K562 (cell line): ENCODE measurements around the gene CNOT6. TPM values are rescaled to one million over a fixed set of nuclear protein-coding genes. Genes with fewer than 3 reads are reported as not detected.
A peak's percentile ranks its signal among the peaks of the same experiment; 100 is the strongest.

ENCODE experiments used
- ATAC-seq: fragments of 200-7000 bp; cut with Tn5 transposase; 3 replicates; pipeline ENCODE4 v1.9.1; 2020; ENCODE audit warnings: moderate library complexity
- BruUV-seq: library from RNA; stranded (reverse); fragments of 400-500 nt; replicated peaks from 2 replicates; lab custom pipeline; 2021; lab: Mats Ljungman, UMichigan
- CTCF ChIA-PET: fragments of 300-600 bp; formaldehyde crosslinking; extraction: SDS; loops from one replicate; lab custom pipeline; 2021; ENCODE audit warnings: low intra/inter-chr PET ratio; lab: Yijun Ruan, JAX
- POLR2A ChIA-PET: fragments of 300-600, 350-650 bp; sonication (Branson Sonifier 250); formaldehyde crosslinking; extraction: SDS; loops from one replicate; lab custom pipeline; 2021; ENCODE audit warnings: antibody characterized with exemption, inconsistent platforms; lab: Yijun Ruan, JAX
- DNase-seq, 4 experiments: peaks; one replicate each; pipeline versions ENCODE4 v3.0.0 to v3.0.0-alpha.2; 2011 to 2018; ENCODE audit warnings: low spot score in 3 of 4, mixed read lengths in 3 of 4; ENCODE audit errors: extremely low read depth in 1 of 4
- FAIRE-seq: peaks from 2 replicates; lab custom pipeline; 2011; peaks lifted over from hg19 to GRCh38; lab: Jason Lieb, UNC
- H2AFZ ChIP-seq: 2 replicates; pipeline ENCODE4 v1.6.0; 2011; ENCODE audit warnings: low read depth, low read length, control low read depth, inconsistent platforms
- H3K27ac ChIP-seq: fragments of 200-600 bp; 3 replicates; pipeline ENCODE4 v1.8.0; 2011; ENCODE audit warnings: low read depth, mild to moderate bottlenecking, control low read depth, inconsistent platforms, low read length, moderate library complexity, mixed read lengths; ENCODE audit errors: extremely low read depth
- H3K27me3 ChIP-seq, 2 experiments: fragments of 300-600 bp in 1 of 2; 2 replicates in 1 of 2; 3 replicates in 1 of 2; pipeline versions ENCODE4 v1.6.0 to v1.8.0; 2011; ENCODE audit warnings: inconsistent platforms in 2 of 2, low read length in 2 of 2, mild to moderate bottlenecking in 1 of 2, mixed read lengths in 1 of 2, moderate library complexity in 1 of 2; ENCODE audit not compliant: control insufficient read depth in 2 of 2, insufficient read depth in 2 of 2
- H3K36me3 ChIP-seq: fragments of 300-600 bp; 3 replicates; pipeline ENCODE4 v1.8.0; 2011; ENCODE audit warnings: mild to moderate bottlenecking, low read length, inconsistent platforms; ENCODE audit not compliant: control insufficient read depth, insufficient read depth
- H3K4me1 ChIP-seq, 2 experiments: fragments of 200-600 bp in 1 of 2; replicated peaks in 1 of 2; 2 replicates in 1 of 2; 3 replicates in 1 of 2; pipeline versions ENCODE4 v1.5.1 to v1.8.0; 2011; ENCODE audit warnings: inconsistent platforms in 2 of 2, low read length in 2 of 2, mild to moderate bottlenecking in 1 of 2, mixed read lengths in 1 of 2, moderate library complexity in 1 of 2; ENCODE audit not compliant: control insufficient read depth in 2 of 2, insufficient read depth in 2 of 2
- H3K4me2 ChIP-seq: 2 replicates; pipeline ENCODE4 v1.6.1; 2011; ENCODE audit warnings: low read length, control low read depth, inconsistent platforms, mixed read lengths; ENCODE audit not compliant: insufficient read depth
- H3K4me3 ChIP-seq: fragments of 200-600 bp; sonication (generic), shearing (Covaris generic); 2 replicates; pipeline ENCODE4 v1.5.1; 2016; ENCODE audit warnings: control low read depth, inconsistent platforms
- H3K79me2 ChIP-seq: fragments of 200-600 bp; 3 replicates; pipeline ENCODE4 v1.8.0; 2011; ENCODE audit warnings: low read length, inconsistent platforms; ENCODE audit not compliant: control insufficient read depth, insufficient read depth
- H3K9ac ChIP-seq, 2 experiments: 2 replicates each; pipeline versions ENCODE4 v1.6.0 to v1.6.1; 2011; ENCODE audit warnings: low read depth in 2 of 2, low read length in 2 of 2, control low read depth in 1 of 2, inconsistent platforms in 1 of 2, mild to moderate bottlenecking in 1 of 2, mixed read lengths in 1 of 2; ENCODE audit not compliant: insufficient read depth in 1 of 2
- H3K9me1 ChIP-seq: one replicate; pipeline ENCODE4 v1.6.0; 2011; ENCODE audit warnings: inconsistent platforms, mild to moderate bottlenecking, low read length, moderate library complexity; ENCODE audit not compliant: control insufficient read depth, insufficient read depth
- H3K9me3 ChIP-seq: replicated peaks from 2 replicates; pipeline ENCODE4 v1.5.1; 2011; ENCODE audit warnings: low read depth, low read length, inconsistent platforms; ENCODE audit not compliant: control insufficient read depth, insufficient read depth
- H4K20me1 ChIP-seq: replicated peaks from 2 replicates; pipeline ENCODE4 v1.6.1; 2011; ENCODE audit warnings: low read length, inconsistent platforms, mixed read lengths; ENCODE audit not compliant: control insufficient read depth, insufficient read depth
- CTCF ChIP-seq, 3 experiments: IDR thresholded peaks in 2 of 3; conservative IDR thresholded peaks in 1 of 3; 2 replicates each; pipeline ENCODE4 v1.5.1; 2011 to 2012; ENCODE audit warnings: low read length in 3 of 3, mild to moderate bottlenecking in 3 of 3, control low read depth in 2 of 3, improper control_type of control experiment in 1 of 3, inconsistent platforms in 1 of 3, low read depth in 1 of 3, mixed read lengths in 1 of 3, moderate library complexity in 1 of 3; ENCODE audit not compliant: insufficient read depth in 2 of 3
- DMBX1 ChIP-seq: fragments of 250-450 bp; sonication (Bioruptor Pico); IDR thresholded peaks from 2 replicates; pipeline ENCODE4 v1.8.0; 2022; ENCODE audit warnings: inconsistent platforms, mild to moderate bottlenecking, moderate library complexity, borderline replicate concordance
- GMEB1 ChIP-seq: fragments of 250-450 bp; sonication (Bioruptor Pico); IDR thresholded peaks from 2 replicates; pipeline ENCODE4 v1.4.0; 2020; ENCODE audit warnings: mild to moderate bottlenecking
- GTF2B ChIP-seq: IDR thresholded peaks from 2 replicates; pipeline ENCODE4 v1.6.1; 2011; ENCODE audit not compliant: insufficient read length; ENCODE audit errors: extremely low read depth
- KLF1 ChIP-seq: fragments of 450-650 bp; IDR thresholded peaks from 2 replicates; pipeline ENCODE4 v1.6.1; 2016; ENCODE audit warnings: missing genetic modification characterization, missing compliant biosample characterization
- MAFG ChIP-seq: fragments of 450-650 bp; conservative IDR thresholded peaks from 2 replicates; pipeline ENCODE4 v1.6.1; 2016; ENCODE audit warnings: missing genetic modification characterization, missing compliant biosample characterization
- REST ChIP-seq, 2 experiments: fragments of 450-650 bp; formaldehyde crosslinking in 1 of 2; IDR thresholded peaks; 2 replicates each; pipeline versions ENCODE4 v1.4.0 to v1.6.1; 2014 to 2020; ENCODE audit warnings: mild to moderate bottlenecking in 2 of 2, borderline replicate concordance in 1 of 2, low read depth in 1 of 2
- ZNF384 ChIP-seq: IDR thresholded peaks from 2 replicates; pipeline ENCODE4 v1.6.1; 2012; ENCODE audit warnings: low read depth, low read length, improper control_type of control experiment
- WGBS: fragments of 100-300 bp; shearing (Covaris generic); methylation state at CpG from one replicate; pipeline ENCODE4 v1.1.6; 2016; ENCODE audit warnings: low coverage, mixed read lengths; ENCODE audit not compliant: insufficient coverage; ENCODE audit errors: missing lambda C conversion rate; 5-methylcytosine and 5-hydroxymethylcytosine counted together
- in situ Hi-C: fragments of 300-500 bp; cut with MboI; formaldehyde crosslinking; loops from 4 replicates; pipeline ENCODE4 v1.15.0; 2018; ENCODE audit warnings: inconsistent platforms, mixed read lengths
- intact Hi-C: fragments of 100-400 bp; cut with micrococcal nuclease; formaldehyde crosslinking; loops from 2 replicates; pipeline ENCODE4 v1.14.2; 2022
- polyA plus RNA-seq, 8 experiments: library from polyadenylated mRNA; depleted of rRNA in 4 of 8; stranded (reverse) in 5 of 8; unstranded in 3 of 8; fragments of >200 nt; fragmentation: Nextera tagmentation in 2 of 8; fragmentation: Illumina TruSeq in 1 of 8; extraction: Ambion mirVana in 2 of 8; extraction: Trizol in 1 of 8; gene quantifications; 2 replicates each; pipeline versions ENCODE4 v1.2.1 to v1.2.3, GENCODE V29; 2011 to 2014; ENCODE audit warnings: inconsistent platforms in 1 of 8, missing spikeins in 1 of 8
- total RNA-seq, 7 experiments: library from RNA; depleted of rRNA in 6 of 7; stranded (reverse); fragments of >200 nt in 6 of 7; fragmentation: Illumina TruSeq in 2 of 7; extraction: Trizol in 2 of 7; gene quantifications; 2 replicates each; pipeline versions ENCODE4 v1.2.1 to v1.2.3, GENCODE V29; 2011 to 2021; ENCODE audit warnings: low replicate concordance in 1 of 7

CNOT6 gene
- total and polyA plus RNA-seq, 9 of the 15 experiments (the other 6 are each of a cell fraction or from before 2014, with no cell fraction given): 4.9 to 32.4 (median 14.0) TPM

- peaks cover 38% of the 10 kb centered on the region; the same call in 2 of the 3 replicates for H3K36me3 ChIP-seq
- DNase-seq (peak; percentile 37 to 61 (median 44)), FAIRE-seq (no peak), ATAC-seq (peak; percentile 74)
- H3K27ac ChIP-seq: peak overlapping the region; percentile 21; the same call in 1 of the 3 replicates
- intact Hi-C loops: loop anchor here (5.0 to 10.0 kb wide), 2 partner anchors 47 to 61 kb away; no protein-coding TSS in a partner anchor
- ChIA-PET POLR2A (interaction anchor here (0.7 kb wide), 1 partner anchor 17 kb away, joined by 3 read pairs; no protein-coding TSS in a partner anchor), CTCF (no interaction called here)
- in situ Hi-C loops: no loop called here
- H3K27me3 ChIP-seq: no peaks in the 10 kb centered on the region
- WGBS: 38% methylated on average over 11 of the region's 11 CpGs
- no peaks in the 10 kb centered on the region for H4K20me1 ChIP-seq
- H3K4me2 ChIP-seq: peak overlapping the region; percentile 19; the same call in 1 of the 2 replicates
- no peak overlapping the region for H2AFZ ChIP-seq
- peaks cover 3% of the 10 kb centered on the region for H3K9me1 ChIP-seq
- BruUV-seq: no TSS peak
- H3K9me3 ChIP-seq: no peaks in the 10 kb centered on the region
- H3K79me2 ChIP-seq: peaks cover 62% of the 10 kb centered on the region
- H3K9ac ChIP-seq: peak overlapping the region; percentile 22 to 76; a peak in 2 of 4 replicates
- peaks cover 42 to 66% of the 10 kb centered on the region in 2 experiments; a peak in 4 of 5 replicates for H3K4me1 ChIP-seq
- H3K4me3 ChIP-seq: no peak overlapping the region
- TF ChIP-seq GTF2B (no peak), ZNF384 (peak; percentile 93), GMEB1 (CRISPR knock-in tag) (no peak), MAFG (tag) (no peak), KLF1 (no peak), DMBX1 (CRISPR knock-in tag) (0 out of 2 replicates have a peak, but pooled peaks have one; percentile 53), REST (IDR thresholded peaks at IDR 0.05; ENCODE audit: borderline replicate concordance) (0 out of 2 replicates have a peak, but pooled peaks have one; percentile 15), REST (CRISPR knock-in tag; IDR thresholded peaks at IDR 0.05; ENCODE audit: low read depth) (no peak), CTCF (IDR thresholded peaks at IDR 0.05 in 2 of 3, conservative IDR thresholded peaks at IDR 0.05 in 1 of 3; ENCODE audit: insufficient read depth in 2 of 3, low read depth in 1 of 3, low read length in 3 of 3) (peak; percentile 15 to 27 (median 22); a peak in 3 of 6 replicates)
These were observed 64.1 kb downstream of the CNOT6 start for GRCh38 chr5:180558232-180558631.
